K562 (cell line): ENCODE data around the gene RBM15. TPM values are rescaled to one million over a fixed set of nuclear protein-coding genes. Genes with fewer than 3 reads are reported as not detected.
A peak's percentile ranks its signal among the peaks of the same experiment; 100 is the strongest.

Experiments used
- BRD9 ChIP-seq: fragments of 450-650 bp; IDR thresholded peaks from 2 replicates; pipeline ENCODE4 v1.6.1; 2018; ENCODE audit warnings: low read depth; ENCODE audit not compliant: partially characterized antibody
- CBX5 ChIP-seq: IDR thresholded peaks from 2 replicates; pipeline ENCODE4 v1.6.1; 2014; ENCODE audit warnings: low read depth, borderline replicate concordance
- CHCHD3 ChIP-seq: fragments of 250-450 bp; sonication (Bioruptor Pico); IDR thresholded peaks from 2 replicates; pipeline ENCODE4 v2.1.2; 2022; ENCODE audit warnings: mild to moderate bottlenecking
- CLOCK ChIP-seq: fragments of 250-450 bp; sonication (Bioruptor Pico); IDR thresholded peaks from 2 replicates; pipeline ENCODE4 v1.4.0; 2020; ENCODE audit warnings: mild to moderate bottlenecking, moderate library complexity, borderline replicate concordance
- DMBX1 ChIP-seq: fragments of 250-450 bp; sonication (Bioruptor Pico); IDR thresholded peaks from 2 replicates; pipeline ENCODE4 v1.8.0; 2022; ENCODE audit warnings: inconsistent platforms, mild to moderate bottlenecking, moderate library complexity, borderline replicate concordance
- GATA2 ChIP-seq: sonication (generic); formaldehyde crosslinking; IDR thresholded peaks from 2 replicates; pipeline ENCODE4 v1.4.0; 2020; ENCODE audit warnings: mild to moderate bottlenecking, missing genetic modification reagents
- HNRNPLL ChIP-seq: fragments of 200-400 bp; formaldehyde crosslinking; IDR thresholded peaks from 2 replicates; pipeline ENCODE4 v1.6.1; 2017; ENCODE audit warnings: low read length, low read depth, mild to moderate bottlenecking; ENCODE audit not compliant: poor library complexity, severe bottlenecking
- HSF4 ChIP-seq: fragments of 250-450 bp; sonication (Bioruptor Pico); IDR thresholded peaks from 2 replicates; pipeline ENCODE4 v2.1.2; 2022; ENCODE audit warnings: mild to moderate bottlenecking, moderate library complexity, borderline replicate concordance
- LEF1 ChIP-seq: fragments of 450-650 bp; IDR thresholded peaks from 2 replicates; pipeline ENCODE4 v1.6.1; 2016; ENCODE audit warnings: mild to moderate bottlenecking
- MTA3 ChIP-seq: fragments of 450-650 bp; formaldehyde crosslinking; IDR thresholded peaks from 2 replicates; pipeline ENCODE4 v1.6.1; 2017; ENCODE audit warnings: mild to moderate bottlenecking, borderline replicate concordance
- PHF21A ChIP-seq: fragments of 450-650 bp; IDR thresholded peaks from 2 replicates; pipeline ENCODE4 v1.6.1; 2017; ENCODE audit warnings: low read depth, borderline replicate concordance
- PHTF2 ChIP-seq: fragments of 250-450 bp; sonication (Bioruptor Pico); IDR thresholded peaks from 2 replicates; pipeline ENCODE4 v1.5.0; 2021; ENCODE audit warnings: mild to moderate bottlenecking
- POLR3A ChIP-seq: IDR thresholded peaks from 2 replicates; pipeline ENCODE4 v1.6.1; 2011; ENCODE audit warnings: borderline replicate concordance, mild to moderate bottlenecking, moderate library complexity; ENCODE audit not compliant: insufficient read length, insufficient read depth; ENCODE audit errors: extremely low read depth
- RBM17 ChIP-seq: fragments of 200-400 bp; formaldehyde crosslinking; IDR thresholded peaks from 2 replicates; pipeline ENCODE4 v1.6.1; 2017; ENCODE audit warnings: low read depth, mild to moderate bottlenecking, low read length, borderline replicate concordance
- SMC3 ChIP-seq: conservative IDR thresholded peaks from 2 replicates; pipeline ENCODE4 v1.6.1; 2011; ENCODE audit warnings: low read depth, low read length, improper control_type of control experiment; ENCODE audit not compliant: insufficient read depth
- TFAM ChIP-seq: fragments of 250-450 bp; sonication (Bioruptor Pico); conservative IDR thresholded peaks from 2 replicates; pipeline ENCODE4 v1.5.0; 2021; ENCODE audit warnings: mild to moderate bottlenecking, moderate library complexity
- TSC22D4 ChIP-seq: fragments of 450-650 bp; IDR thresholded peaks from 2 replicates; pipeline ENCODE4 v1.6.1; 2016; ENCODE audit warnings: missing genetic modification characterization, missing biosample characterization, control low read depth
- ZNF431 ChIP-seq: sonication (generic); formaldehyde crosslinking; IDR thresholded peaks from 2 replicates; pipeline ENCODE4 v1.8.0; 2022; ENCODE audit warnings: mild to moderate bottlenecking, missing genetic modification reagents
- ZNF76 ChIP-seq: fragments of 250-450 bp; sonication (Bioruptor Pico); IDR thresholded peaks from 2 replicates; pipeline ENCODE4 v1.4.0; 2020; ENCODE audit warnings: mild to moderate bottlenecking, moderate library complexity, borderline replicate concordance
- ZNF830 ChIP-seq: fragments of 250-450 bp; sonication (Bioruptor Pico); IDR thresholded peaks from 2 replicates; pipeline ENCODE4 v1.5.0; 2021; ENCODE audit warnings: mild to moderate bottlenecking
- polyA plus RNA-seq, 8 experiments: library from polyadenylated mRNA; depleted of rRNA in 4 of 8; stranded (reverse) in 5 of 8; unstranded in 3 of 8; fragments of >200 nt; fragmentation: Nextera tagmentation in 2 of 8; fragmentation: Illumina TruSeq in 1 of 8; extraction: Ambion mirVana in 2 of 8; extraction: Trizol in 1 of 8; gene quantifications; 2 replicates each; pipeline versions ENCODE4 v1.2.1 to v1.2.3, GENCODE V29; 2011 to 2014; ENCODE audit warnings: inconsistent platforms in 1 of 8, missing spikeins in 1 of 8
- total RNA-seq, 7 experiments: library from RNA; depleted of rRNA in 6 of 7; stranded (reverse); fragments of >200 nt in 6 of 7; fragmentation: Illumina TruSeq in 2 of 7; extraction: Trizol in 2 of 7; gene quantifications; 2 replicates each; pipeline versions ENCODE4 v1.2.1 to v1.2.3, GENCODE V29; 2011 to 2021; ENCODE audit warnings: low replicate concordance in 1 of 7
- TF ChIP-seq, protein P1 (sequence below): fragments of 250-450 bp; sonication (Bioruptor Pico); IDR thresholded peaks from 2 replicates; pipeline ENCODE4 v1.8.0; 2022; ENCODE audit warnings: inconsistent platforms, mild to moderate bottlenecking, moderate library complexity, borderline replicate concordance
- TF ChIP-seq, protein P2 (sequence below): fragments of 450-650 bp; formaldehyde crosslinking; IDR thresholded peaks from 2 replicates; pipeline ENCODE4 v1.4.0; 2022; ENCODE audit warnings: missing genetic modification characterization
- TF ChIP-seq, protein P3 (sequence below): sonication (generic); formaldehyde crosslinking; IDR thresholded peaks from 2 replicates; pipeline ENCODE4 v1.8.1; 2022; ENCODE audit warnings: missing genetic modification reagents

RBM15 gene
- total and polyA plus RNA-seq, 9 of the 15 experiments (the other 6 are each of a cell fraction or from before 2014, with no cell fraction given) = 2.4 to 63.4 (median 28.2) TPM

DNA sequence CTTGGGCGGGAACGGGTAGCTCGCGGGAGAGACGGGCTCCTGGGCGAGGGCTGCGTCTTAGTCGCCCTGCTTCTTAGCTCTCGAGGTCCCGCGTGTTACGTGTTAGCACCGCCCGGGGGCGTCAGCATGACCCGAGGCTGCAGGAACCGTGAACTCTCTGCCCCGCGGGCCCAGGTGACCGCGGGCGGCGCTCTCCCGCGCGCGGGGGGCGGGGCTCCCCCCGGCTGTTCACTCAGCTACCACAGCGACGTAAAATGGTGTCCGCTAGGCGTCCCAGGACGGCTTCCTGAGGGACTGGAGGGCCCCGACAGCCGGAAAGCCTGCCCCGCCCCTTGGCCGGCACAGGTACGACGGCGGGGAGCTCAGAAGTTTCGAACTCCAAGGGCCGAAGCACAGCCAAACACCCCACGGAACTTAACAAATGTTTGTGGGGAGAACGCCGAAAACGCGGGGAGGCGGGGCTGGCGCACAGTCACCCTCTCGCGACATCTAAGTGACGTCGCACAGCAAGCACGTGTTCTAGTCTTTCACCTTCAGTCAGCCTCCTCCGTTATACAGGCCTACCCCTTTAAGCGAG, 780 bp upstream of the RBM15 start (continued):
- TF ChIP-seq CLOCK (no peak), PHF21A (peak; percentile 42; the same call in 1 of the 2 replicates), ZNF431 (peak; percentile 85), RBM17 (no peak), ZNF830 (CRISPR knock-in tag) (no peak), DMBX1 (CRISPR knock-in tag) (peak; percentile 45), SMC3 (0 out of 2 replicates have a peak, but pooled peaks have one; percentile 4), POLR3A (no peak), TSC22D4 (tag) (no peak), ZNF76 (CRISPR knock-in tag) (no peak), MTA3 (peak; percentile 94), HSF4 (CRISPR knock-in tag) (no peak), HNRNPLL (peak; percentile 48), GATA2 (CRISPR knock-in tag) (no peak), TFAM (CRISPR knock-in tag) (no peak), BRD9 (peak; percentile 50), CHCHD3 (CRISPR knock-in tag) (no peak), LEF1 (peak; percentile 62; the same call in 1 of the 2 replicates), PHTF2 (CRISPR knock-in tag) (no peak), CBX5 (peak; percentile 51; the same call in 1 of the 2 replicates)
- TF ChIP-seq, protein P1, sequence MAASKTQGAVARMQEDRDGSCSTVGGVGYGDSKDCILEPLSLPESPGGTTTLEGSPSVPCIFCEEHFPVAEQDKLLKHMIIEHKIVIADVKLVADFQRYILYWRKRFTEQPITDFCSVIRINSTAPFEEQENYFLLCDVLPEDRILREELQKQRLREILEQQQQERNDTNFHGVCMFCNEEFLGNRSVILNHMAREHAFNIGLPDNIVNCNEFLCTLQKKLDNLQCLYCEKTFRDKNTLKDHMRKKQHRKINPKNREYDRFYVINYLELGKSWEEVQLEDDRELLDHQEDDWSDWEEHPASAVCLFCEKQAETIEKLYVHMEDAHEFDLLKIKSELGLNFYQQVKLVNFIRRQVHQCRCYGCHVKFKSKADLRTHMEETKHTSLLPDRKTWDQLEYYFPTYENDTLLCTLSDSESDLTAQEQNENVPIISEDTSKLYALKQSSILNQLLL (CRISPR knock-in tag) = no peak
- TF ChIP-seq, protein P2, sequence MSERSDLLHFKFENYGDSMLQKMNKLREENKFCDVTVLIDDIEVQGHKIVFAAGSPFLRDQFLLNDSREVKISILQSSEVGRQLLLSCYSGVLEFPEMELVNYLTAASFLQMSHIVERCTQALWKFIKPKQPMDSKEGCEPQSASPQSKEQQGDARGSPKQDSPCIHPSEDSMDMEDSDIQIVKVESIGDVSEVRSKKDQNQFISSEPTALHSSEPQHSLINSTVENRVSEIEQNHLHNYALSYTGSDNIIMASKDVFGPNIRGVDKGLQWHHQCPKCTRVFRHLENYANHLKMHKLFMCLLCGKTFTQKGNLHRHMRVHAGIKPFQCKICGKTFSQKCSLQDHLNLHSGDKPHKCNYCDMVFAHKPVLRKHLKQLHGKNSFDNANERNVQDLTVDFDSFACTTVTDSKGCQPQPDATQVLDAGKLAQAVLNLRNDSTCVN = no peak
- TF ChIP-seq, protein P3, sequence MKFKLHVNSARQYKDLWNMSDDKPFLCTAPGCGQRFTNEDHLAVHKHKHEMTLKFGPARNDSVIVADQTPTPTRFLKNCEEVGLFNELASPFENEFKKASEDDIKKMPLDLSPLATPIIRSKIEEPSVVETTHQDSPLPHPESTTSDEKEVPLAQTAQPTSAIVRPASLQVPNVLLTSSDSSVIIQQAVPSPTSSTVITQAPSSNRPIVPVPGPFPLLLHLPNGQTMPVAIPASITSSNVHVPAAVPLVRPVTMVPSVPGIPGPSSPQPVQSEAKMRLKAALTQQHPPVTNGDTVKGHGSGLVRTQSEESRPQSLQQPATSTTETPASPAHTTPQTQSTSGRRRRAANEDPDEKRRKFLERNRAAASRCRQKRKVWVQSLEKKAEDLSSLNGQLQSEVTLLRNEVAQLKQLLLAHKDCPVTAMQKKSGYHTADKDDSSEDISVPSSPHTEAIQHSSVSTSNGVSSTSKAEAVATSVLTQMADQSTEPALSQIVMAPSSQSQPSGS (CRISPR knock-in tag) = peak; percentile 75; the same call in 1 of the 2 replicates
